Fibroblast of lung (primary cell): Measurements from ENCODE around the gene TRPC4AP. TPM values are rescaled to one million over a fixed set of nuclear protein-coding genes. Genes with fewer than 3 reads are reported as not detected.

ENCODE experiments used
- DNase-seq, 2 donors: peaks; one replicate each; pipeline versions ENCODE4 v3.0.0 to v3.0.0-alpha.2; 2010; ENCODE audit warnings: low read depth in 2 of 2
- H2AFZ ChIP-seq: 2 replicates; pipeline ENCODE4 v1.5.1; 2012; ENCODE audit warnings: low read length, control low read depth, inconsistent platforms
- H3K27ac ChIP-seq: 2 replicates; pipeline ENCODE4 v1.5.1; 2011; ENCODE audit warnings: low read length, control low read depth; ENCODE audit not compliant: insufficient read depth
- H3K27me3 ChIP-seq: 2 replicates; pipeline ENCODE4 v1.5.1; 2011; ENCODE audit warnings: mild to moderate bottlenecking, low read length; ENCODE audit not compliant: control insufficient read depth, insufficient read depth
- H3K36me3 ChIP-seq: 2 replicates; pipeline ENCODE4 v1.5.1; 2011; ENCODE audit warnings: low read length; ENCODE audit not compliant: control insufficient read depth, insufficient read depth
- H3K4me1 ChIP-seq: 2 replicates; pipeline ENCODE4 v1.5.1; 2011; ENCODE audit warnings: low read length; ENCODE audit not compliant: control insufficient read depth, insufficient read depth; ENCODE audit errors: extremely low read depth
- H3K4me2 ChIP-seq: 2 replicates; pipeline ENCODE4 v1.5.1; 2011; ENCODE audit warnings: low read length, control low read depth; ENCODE audit not compliant: insufficient read depth; ENCODE audit errors: extremely low read depth
- H3K4me3 ChIP-seq, 4 experiments: fragments of 200-600 bp in 1 of 4; sonication (generic) in 1 of 4; replicated peaks in 1 of 4; 2 replicates each; pipeline ENCODE4 v1.5.1; 2011 to 2016; ENCODE audit warnings: low read length in 4 of 4, low read depth in 3 of 4, mild to moderate bottlenecking in 3 of 4, control low read depth in 2 of 4, inconsistent platforms in 1 of 4, mixed read lengths in 1 of 4; ENCODE audit not compliant: insufficient read depth in 1 of 4; ENCODE audit errors: control extremely low read depth in 1 of 4
- H3K79me2 ChIP-seq: 2 replicates; pipeline ENCODE4 v1.5.1; 2012; ENCODE audit warnings: mild to moderate bottlenecking, low read length, inconsistent platforms; ENCODE audit not compliant: control insufficient read depth, insufficient read depth
- H3K9ac ChIP-seq: 2 replicates; pipeline ENCODE4 v1.5.1; 2011; ENCODE audit warnings: mild to moderate bottlenecking, low read length, control low read depth; ENCODE audit not compliant: insufficient read depth
- H3K9me3 ChIP-seq: 2 replicates; pipeline ENCODE4 v1.5.1; 2012; ENCODE audit warnings: low read depth, low read length; ENCODE audit not compliant: control insufficient read depth, insufficient read depth
- H4K20me1 ChIP-seq: 2 replicates; pipeline ENCODE4 v1.5.1; 2011; ENCODE audit warnings: low read length; ENCODE audit not compliant: control insufficient read depth, insufficient read depth; ENCODE audit errors: extremely low read depth
- CTCF ChIP-seq, 2 donors: IDR thresholded peaks in 1 of 2; conservative IDR thresholded peaks in 1 of 2; 1 replicate in 1 of 2; 2 replicates in 1 of 2; pipeline ENCODE4 v1.5.1; 2011 to 2012; ENCODE audit warnings: low read length in 2 of 2, control low read depth in 1 of 2, inconsistent platforms in 1 of 2, low read depth in 1 of 2, mild to moderate bottlenecking in 1 of 2
- EZH2 ChIP-seq: IDR thresholded peaks from 2 replicates; pipeline ENCODE4 v1.5.1; 2012; ENCODE audit warnings: low read length, control low read depth, mild to moderate bottlenecking; ENCODE audit errors: missing control alignments
- polyA plus RNA-seq, 2 donors: library from polyadenylated mRNA; depleted of rRNA in 1 of 2; stranded (reverse) in 1 of 2; unstranded in 1 of 2; fragments of >200 nt; gene quantifications; 2 replicates each; pipeline ENCODE4 v1.2.1, GENCODE V29; 2011 to 2012; ENCODE audit warnings: missing spikeins in 1 of 2
- total RNA-seq: library from RNA; depleted of rRNA; stranded (reverse); fragments of >200 nt; gene quantifications from 2 replicates; pipeline ENCODE4 v1.2.1, GENCODE V29; 2014

The TRPC4AP gene
- total and polyA plus RNA-seq, 2 donors (not counting 1 experiment from before 2014, with no cell fraction given) = 63.1 to 89.7 TPM

GRCh38 chr20:35125753-35126152, 33.1 kb upstream of the TRPC4AP start:
- Histone ChIP-seq H3K27ac (no peak overlapping the region), H3K4me1 (no peaks in the 10 kb centered on the region), H3K27me3 (no peaks in the 10 kb centered on the region), H2AFZ (no peak overlapping the region), H3K4me2 (no peak overlapping the region), H3K4me3 (no peak overlapping the region), H4K20me1 (no peaks in the 10 kb centered on the region), H3K9ac (no peak overlapping the region), H3K79me2 (no peaks in the 10 kb centered on the region), H3K36me3 (no peaks in the 10 kb centered on the region), H3K9me3 (no peaks in the 10 kb centered on the region)
- TF ChIP-seq EZH2 (no peak), CTCF (conservative IDR thresholded peaks at IDR 0.05 in 1 of 2, IDR thresholded peaks at IDR 0.05 in 1 of 2; ENCODE audit: low read depth in 1 of 2, low read length in 2 of 2) (no peak)
- DNase-seq = no peak

- Histone ChIP-seq H3K36me3 (peaks cover 6% of the 10 kb centered on the region), H4K20me1 (no peaks in the 10 kb centered on the region), H3K4me1 (peaks cover under 1% of the 10 kb centered on the region), H3K27me3 (no peaks in the 10 kb centered on the region), H3K9ac (no peak overlapping the region), H3K27ac (no peak overlapping the region), H3K4me3 (no peak overlapping the region), H3K4me2 (no peak overlapping the region), H3K79me2 (no peaks in the 10 kb centered on the region), H2AFZ (no peak overlapping the region), H3K9me3 (no peaks in the 10 kb centered on the region)
- TF ChIP-seq CTCF (conservative IDR thresholded peaks at IDR 0.05 in 1 of 2, IDR thresholded peaks at IDR 0.05 in 1 of 2; ENCODE audit: low read depth in 1 of 2, low read length in 2 of 2) (no peak), EZH2 (no peak)
- no peak for DNase-seq
Measured at GRCh38 chr20:35122756-35123405, 30.3 kb upstream of the TRPC4AP start.

GRCh38 chr20:35121186-35121585, 28.6 kb upstream of the TRPC4AP start:
- TF ChIP-seq EZH2 (no peak), CTCF (conservative IDR thresholded peaks at IDR 0.05 in 1 of 2, IDR thresholded peaks at IDR 0.05 in 1 of 2; ENCODE audit: low read depth in 1 of 2, low read length in 2 of 2) (no peak)
- H3K4me2 ChIP-seq = no peak overlapping the region
- no peak overlapping the region for H3K4me3 ChIP-seq
- H3K9ac ChIP-seq = no peak overlapping the region
- no peak for DNase-seq
- H3K9me3 ChIP-seq = no peaks in the 10 kb centered on the region
- H3K4me1 ChIP-seq = peaks cover 10% of the 10 kb centered on the region
- H3K27me3 ChIP-seq = no peaks in the 10 kb centered on the region
- H3K27ac ChIP-seq = no peak overlapping the region
- peaks cover 6% of the 10 kb centered on the region for H3K36me3 ChIP-seq
- no peak overlapping the region for H2AFZ ChIP-seq
- H3K79me2 ChIP-seq = no peaks in the 10 kb centered on the region
- no peaks in the 10 kb centered on the region for H4K20me1 ChIP-seq
